A673 (cell line): ENCODE data around the gene INCENP. TPM values are rescaled to one million over a fixed set of nuclear protein-coding genes. Genes with fewer than 3 reads are reported as not detected.

Experiments used
- BruUV-seq: library from RNA; stranded (reverse); fragments of 400-500 nt; replicated peaks from 2 replicates; lab custom pipeline; 2021; lab: Mats Ljungman, UMichigan
- CTCF ChIA-PET: fragments of 300-600 bp; sonication (Branson Sonifier 250); formaldehyde crosslinking; loops from one replicate; lab custom pipeline; 2022; ENCODE audit warnings: antibody characterized with exemption; lab: Charles Lee
- POLR2A ChIA-PET: fragments of 300-600 bp; sonication (Branson Sonifier 250); formaldehyde crosslinking; loops from one replicate; lab custom pipeline; 2022; ENCODE audit warnings: antibody characterized with exemption; ENCODE audit not compliant: low non-redundant PET; lab: Charles Lee
- DNase-seq: peaks from one replicate; pipeline ENCODE4 v3.0.0-alpha.2; 2015; ENCODE audit warnings: low spot score
- H3K27ac ChIP-seq: fragments of 200-600 bp; sonication (generic); 2 replicates; pipeline ENCODE4 v1.5.1; 2016; ENCODE audit warnings: mixed run types, low read depth, mild to moderate bottlenecking, mixed read lengths, antibody characterized with exemption, low read length; ENCODE audit not compliant: poor library complexity, severe bottlenecking
- H3K27me3 ChIP-seq: fragments of 200-600 bp; sonication (generic); replicated peaks from 2 replicates; pipeline ENCODE4 v1.6.1; 2017; ENCODE audit warnings: mixed run types, low read depth, mild to moderate bottlenecking, mixed read lengths, antibody characterized with exemption, low read length; ENCODE audit not compliant: insufficient read depth, poor library complexity
- H3K36me3 ChIP-seq: fragments of 200-600 bp; sonication (generic); 2 replicates; pipeline ENCODE4 v1.6.1; 2016; ENCODE audit warnings: mixed run types, mild to moderate bottlenecking, mixed read lengths, antibody characterized with exemption, low read length; ENCODE audit not compliant: insufficient read depth, poor library complexity, severe bottlenecking
- H3K4me1 ChIP-seq: fragments of 200-600 bp; sonication (generic); 2 replicates; pipeline ENCODE4 v1.6.1; 2017; ENCODE audit warnings: mixed run types, mild to moderate bottlenecking, mixed read lengths, antibody characterized with exemption, low read length; ENCODE audit not compliant: insufficient read depth, poor library complexity, severe bottlenecking
- H3K4me3 ChIP-seq: fragments of 200-600 bp; sonication (generic); 2 replicates; pipeline ENCODE4 v1.5.1; 2016; ENCODE audit warnings: low read depth, mixed run types, mild to moderate bottlenecking, mixed read lengths, low read length; ENCODE audit not compliant: poor library complexity, severe bottlenecking
- H3K9me3 ChIP-seq: fragments of 200-600 bp; sonication (generic); 2 replicates; pipeline ENCODE4 v1.6.1; 2016; ENCODE audit warnings: mixed run types, low read depth, mild to moderate bottlenecking, mixed read lengths, antibody characterized with exemption, low read length; ENCODE audit not compliant: poor library complexity, severe bottlenecking
- CTCF ChIP-seq: fragments of 300-800, 200-600 bp; sonication (generic); conservative IDR thresholded peaks from 2 replicates; pipeline ENCODE4 v1.5.1; 2017; ENCODE audit warnings: low read depth, mild to moderate bottlenecking, antibody characterized with exemption, low read length, moderate library complexity, mixed read lengths
- EZH2 ChIP-seq: fragments of 200-600 bp; sonication (generic); IDR thresholded peaks from 2 replicates; pipeline ENCODE4 v1.6.1; 2017; ENCODE audit warnings: borderline replicate concordance, low read depth, mild to moderate bottlenecking, mixed read lengths, antibody characterized with exemption, low read length; ENCODE audit not compliant: poor library complexity, severe bottlenecking
- intact Hi-C: fragments of 100-400 bp; cut with micrococcal nuclease; formaldehyde crosslinking; loops from one replicate; pipeline ENCODE4 v1.10.0; 2022; ENCODE audit not compliant: unreplicated experiment
- total RNA-seq: library from RNA; stranded (reverse); gene quantifications from 2 replicates; pipeline ENCODE4 v1.2.3, GENCODE V29; 2021

The INCENP gene
- total RNA-seq, 1 experiment from 2014 or later, result 233 TPM

GRCh38 chr11:62145261-62145871 lies 21.6 kb downstream of the INCENP start:
- no peak for TF ChIP-seq EZH2
- TF ChIP-seq CTCF, result no peak
- no peak overlapping the region for H3K27ac ChIP-seq
- peaks cover 99% of the 10 kb centered on the region for H3K36me3 ChIP-seq
- no peaks in the 10 kb centered on the region for H3K4me1 ChIP-seq
- ChIA-PET CTCF (no interaction called here), POLR2A (no interaction called here)
- H3K9me3 ChIP-seq, result no peaks in the 10 kb centered on the region
- DNase-seq, result no peak
- no peaks in the 10 kb centered on the region for H3K27me3 ChIP-seq
- intact Hi-C loops, result no loop called here
- no TSS peak for BruUV-seq
- no peak overlapping the region for H3K4me3 ChIP-seq

- H3K27me3 ChIP-seq, result no peaks in the 10 kb centered on the region
- intact Hi-C loops, result no loop called here
- no peak overlapping the region for H3K4me3 ChIP-seq
- TF ChIP-seq EZH2 (no peak), CTCF (no peak)
- H3K36me3 ChIP-seq, result peaks cover 99% of the 10 kb centered on the region
- DNase-seq, result no peak
- POLR2A ChIA-PET, result no interaction called here
- H3K4me1 ChIP-seq, result no peaks in the 10 kb centered on the region
- BruUV-seq, result no TSS peak
- H3K9me3 ChIP-seq, result no peaks in the 10 kb centered on the region
- CTCF ChIA-PET, result no interaction called here
- no peak overlapping the region for H3K27ac ChIP-seq
Observed at GRCh38 chr11:62146476-62147200, 22.8 kb downstream of the INCENP start.

- DNase-seq, result no peak
- no peak overlapping the region for H3K4me3 ChIP-seq
- intact Hi-C loops, result no loop called here
- ChIA-PET CTCF (interaction anchor here (0.6 kb wide), 2 partner anchors 24 to 56 kb away, joined by 4 to 6 read pairs; no protein-coding TSS in a partner anchor), POLR2A (no interaction called here)
- H3K27ac ChIP-seq, result no peak overlapping the region
- H3K27me3 ChIP-seq, result no peaks in the 10 kb centered on the region
- TF ChIP-seq EZH2 (no peak), CTCF (no peak)
- H3K36me3 ChIP-seq, result peaks cover 97% of the 10 kb centered on the region
- no TSS peak for BruUV-seq
- no peaks in the 10 kb centered on the region for H3K4me1 ChIP-seq
- no peaks in the 10 kb centered on the region for H3K9me3 ChIP-seq
Observed at GRCh38 chr11:62147545-62147944, 23.7 kb downstream of the INCENP start.
